Mucosa of gallbladder (tissue), 1 donor: ENCODE data around the gene PPP1R10. TPM values are rescaled to one million over a fixed set of nuclear protein-coding genes. Genes with fewer than 3 reads are reported as not detected.

ENCODE experiments used
- DNase-seq: peaks from one replicate; pipeline ENCODE4 v3.0.0-alpha.2; 2020; ENCODE audit warnings: low spot score
- total RNA-seq: library from RNA; stranded (reverse); gene quantifications from one replicate; pipeline ENCODE4 v1.2.1, GENCODE V29; 2021
- donor health status: DM: no; HTN: no; CAD: no.

PPP1R10 gene
- total RNA-seq, 1 donor from 2014 or later, result 95.6 TPM

- DNase-seq, result peak; percentile 91
These were observed 59.9 kb downstream of the PPP1R10 start, which contains the start of gene PRR3 for GRCh38 chr6:30556906-30557682. TSS of gene PRR3 (plus strand) at chr6:30557295. CDS start at chr6:30557345, 50 bp downstream.

GRCh38 chr6:30556066-30556905 is 60.8 kb downstream of the PPP1R10 start, which contains the start of gene GNL1:
TSS of gene GNL1 (minus strand) at chr6:30556489. CDS start at chr6:30556203, 286 bp downstream.
- peak; percentile 96 for DNase-seq

GRCh38 chr6:30555816-30556065 is 61.3 kb downstream of the PPP1R10 start:
- no peak for DNase-seq

GRCh38 chr6:30554962-30555815 is 61.9 kb downstream of the PPP1R10 start:
- DNase-seq, result peak; percentile 33

GRCh38 chr6:30554404-30554803 is 62.6 kb downstream of the PPP1R10 start:
- no peak for DNase-seq

Other genes starting within 250 kb of the PPP1R10 start
- gene HLA-E, start 127.7 kb downstream of the PPP1R10 start, total RNA-seq, result 385 TPM
- 68.1 TPM for gene GNL1, start 60.8 kb downstream of the PPP1R10 start, total RNA-seq
- 8.0 TPM for gene PRR3, start 59.9 kb downstream of the PPP1R10 start, total RNA-seq
- 48.7 TPM for gene ABCF1, start 45.8 kb downstream of the PPP1R10 start, total RNA-seq
- 45.2 TPM for gene MRPS18B, start 597 bp upstream of the PPP1R10 start, total RNA-seq
- 23.5 TPM for gene ATAT1, start 9.6 kb upstream of the PPP1R10 start, total RNA-seq
- 30.3 TPM for gene C6orf136, start 29.9 kb upstream of the PPP1R10 start, total RNA-seq
- gene DHX16, start 55.8 kb upstream of the PPP1R10 start, total RNA-seq, result 31.2 TPM
- 44.0 TPM for gene PPP1R18, start 69.4 kb upstream of the PPP1R10 start, total RNA-seq
- gene NRM, start 73.7 kb upstream of the PPP1R10 start, total RNA-seq, result 7.7 TPM
- gene MDC1, start 100.0 kb upstream of the PPP1R10 start, total RNA-seq, result 33.4 TPM
- 277 TPM for gene TUBB, start 103.1 kb upstream of the PPP1R10 start, total RNA-seq
- gene FLOT1, start 125.4 kb upstream of the PPP1R10 start, total RNA-seq, result 177 TPM
- 61.7 TPM for gene IER3, start 127.3 kb upstream of the PPP1R10 start, total RNA-seq